ENCODE data around the gene GCSAML. TPM values are rescaled to one million over a fixed set of nuclear protein-coding genes. Genes with fewer than 3 reads are reported as not detected.
"Not testable (repeated sequence)": the region's sequence is repeated elsewhere in the genome, so short reads cannot be mapped to it uniquely, and the experiment has no call there.

Gene GCSAML
- total and polyA plus RNA-seq, 9 of the 15 experiments (the other 6 are each of a cell fraction or from before 2014, with no cell fraction given) = 0.01 TPM; not detected in 8

DNA sequence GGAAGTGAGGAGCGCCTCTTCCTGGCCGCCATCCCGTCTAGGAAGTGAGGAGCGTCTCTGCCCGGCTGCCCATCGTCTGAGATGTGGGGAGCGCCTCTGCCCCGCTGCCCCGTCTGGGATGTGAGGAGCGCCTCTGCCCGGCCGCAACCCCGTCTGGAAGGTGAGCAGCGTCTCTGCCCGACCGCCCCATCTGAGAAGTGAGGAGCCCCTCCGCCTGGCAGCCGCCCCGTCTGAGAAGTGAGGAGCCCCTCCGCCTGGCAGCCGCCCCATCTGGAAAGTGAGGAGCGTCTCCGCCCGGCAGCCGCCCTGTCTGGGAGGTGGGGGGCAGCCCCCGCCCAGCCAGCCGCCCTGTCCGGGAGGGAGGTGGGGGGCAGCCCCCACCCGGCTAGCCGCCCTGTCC lies 27.0 kb upstream of the GCSAML start:
- peaks cover 0 to 11% of the 10 kb centered on the region in 2 experiments; a peak in 3 of 5 replicates for H3K4me1 ChIP-seq (replicated peaks in 1 of 2; ENCODE audit: control insufficient read depth in 2 of 2, insufficient read depth in 2 of 2, low read length in 2 of 2)
- POLR2A ChIA-PET; H3K9me3 ChIP-seq (replicated peaks; ENCODE audit: control insufficient read depth, insufficient read depth, low read depth, low read length); in situ Hi-C loops (cut with MboI); H3K36me3 ChIP-seq (ENCODE audit: control insufficient read depth, insufficient read depth, low read length); H3K9ac ChIP-seq (ENCODE audit: insufficient read depth in 1 of 2, low read depth in 2 of 2, low read length in 2 of 2); DNase-seq (ENCODE audit: extremely low read depth in 1 of 4, low spot score in 3 of 4); intact Hi-C loops (cut with micrococcal nuclease); H3K27ac ChIP-seq (ENCODE audit: extremely low read depth, low read depth, low read length); H3K9me1 ChIP-seq (ENCODE audit: control insufficient read depth, insufficient read depth, low read length); H4K20me1 ChIP-seq (replicated peaks; ENCODE audit: control insufficient read depth, insufficient read depth, low read length); H2AFZ ChIP-seq (ENCODE audit: low read depth, low read length); BruUV-seq (replicated peaks); FAIRE-seq; H3K4me3 ChIP-seq; H3K4me2 ChIP-seq (ENCODE audit: insufficient read depth, low read length); CTCF ChIA-PET (ENCODE audit: low intra/inter-chr PET ratio); H3K79me2 ChIP-seq (ENCODE audit: control insufficient read depth, insufficient read depth, low read length); ATAC-seq: not testable (repeated sequence)
- 9% methylated on average over 10 of the region's 30 CpGs for WGBS (ENCODE audit: insufficient coverage, low coverage, missing lambda C conversion rate)
- peaks cover 14 to 18% of the 10 kb centered on the region in 2 experiments; a peak in 3 of 5 replicates for H3K27me3 ChIP-seq (ENCODE audit: control insufficient read depth in 2 of 2, insufficient read depth in 2 of 2, low read length in 2 of 2)

- Histone ChIP-seq H4K20me1 (replicated peaks; ENCODE audit: control insufficient read depth, insufficient read depth, low read length) (no peaks in the 10 kb centered on the region), H3K9me3 (replicated peaks; ENCODE audit: control insufficient read depth, insufficient read depth, low read depth, low read length) (no peaks in the 10 kb centered on the region), H3K9ac (ENCODE audit: insufficient read depth in 1 of 2, low read depth in 2 of 2, low read length in 2 of 2) (no peak overlapping the region), H3K4me2 (ENCODE audit: insufficient read depth, low read length) (no peak overlapping the region), H3K27ac (ENCODE audit: extremely low read depth, low read depth, low read length) (no peak overlapping the region), H2AFZ (ENCODE audit: low read depth, low read length) (no peak overlapping the region), H3K36me3 (ENCODE audit: control insufficient read depth, insufficient read depth, low read length) (no peaks in the 10 kb centered on the region), H3K9me1 (ENCODE audit: control insufficient read depth, insufficient read depth, low read length) (no peaks in the 10 kb centered on the region), H3K27me3 (ENCODE audit: control insufficient read depth in 2 of 2, insufficient read depth in 2 of 2, low read length in 2 of 2) (peaks cover 0 to 16% of the 10 kb centered on the region in 2 experiments; a peak in 2 of 5 replicates), H3K4me3 (no peak overlapping the region), H3K79me2 (ENCODE audit: control insufficient read depth, insufficient read depth, low read length) (no peaks in the 10 kb centered on the region), H3K4me1 (replicated peaks in 1 of 2; ENCODE audit: control insufficient read depth in 2 of 2, insufficient read depth in 2 of 2, low read length in 2 of 2) (peaks cover 0 to 7% of the 10 kb centered on the region in 2 experiments; a peak in 3 of 5 replicates)
- DNase-seq (ENCODE audit: extremely low read depth in 1 of 4, low spot score in 3 of 4) (no peak), ATAC-seq (no peak), FAIRE-seq (no peak)
- ChIA-PET POLR2A (no interaction called here), CTCF (ENCODE audit: low intra/inter-chr PET ratio) (no interaction called here)
- intact Hi-C loops (cut with micrococcal nuclease) = no loop called here
- 0% methylated on average over 2 of the region's 2 CpGs for WGBS (ENCODE audit: insufficient coverage, low coverage, missing lambda C conversion rate)
- BruUV-seq (replicated peaks) = no TSS peak
- in situ Hi-C loops (cut with MboI) = no loop called here
- TF ChIP-seq SAFB2 (IDR thresholded peaks at IDR 0.05; ENCODE audit: borderline replicate concordance, low read depth, low read length, severe bottlenecking) (no peak), JUND (IDR thresholded peaks at IDR 0.05; ENCODE audit: borderline replicate concordance, low read depth, low read length) (no peak), JUND (tag; IDR thresholded peaks at IDR 0.05; ENCODE audit: borderline replicate concordance, low read depth, low read length) (peak; percentile 29; the same call in 1 of the 3 replicates), FOSL1 (tag; conservative IDR thresholded peaks at IDR 0.05) (peak; percentile 83)
- TF ChIP-seq, protein P1, sequence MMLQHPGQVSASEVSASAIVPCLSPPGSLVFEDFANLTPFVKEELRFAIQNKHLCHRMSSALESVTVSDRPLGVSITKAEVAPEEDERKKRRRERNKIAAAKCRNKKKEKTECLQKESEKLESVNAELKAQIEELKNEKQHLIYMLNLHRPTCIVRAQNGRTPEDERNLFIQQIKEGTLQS (IDR thresholded peaks at IDR 0.05) = peak; percentile 38
- TF ChIP-seq, protein P1 (CRISPR knock-in tag; conservative IDR thresholded peaks at IDR 0.05) = no peak
Observed at GRCh38 chr1:247528812-247529474, 20.0 kb upstream of the GCSAML start.
